Measurements from ENCODE around the gene PDZD11.
"Not testable (repeated sequence)": the region's sequence is repeated elsewhere in the genome, so short reads cannot be mapped to it uniquely, and the experiment has no call there.

Gene PDZD11

GRCh38 chrX:70289793-70290770, at the start of gene PDZD11, which contains the start of gene KIF4A:
TSS of gene PDZD11 (minus strand) at chrX:70289927. CDS start at chrX:70289341, 586 bp downstream.
TSS of gene KIF4A (plus strand) at chrX:70290104. CDS start at chrX:70290459, 355 bp downstream.
- peak; percentile 73 for DNase-seq (ENCODE audit: insufficient read length, low spot score)
- peak; percentile 98 for FAIRE-seq

GRCh38 chrX:70338290-70338689, 48.6 kb upstream of the PDZD11 start:
- no peak for DNase-seq (ENCODE audit: insufficient read length, low spot score)
- FAIRE-seq = peak; percentile 33

GRCh38 chrX:70336767-70337166, 47.0 kb upstream of the PDZD11 start:
- DNase-seq (ENCODE audit: insufficient read length, low spot score) (no peak), FAIRE-seq (peak; percentile 94)

- no peak for FAIRE-seq
- DNase-seq (ENCODE audit: insufficient read length, low spot score) = no peak
Measured at GRCh38 chrX:70332600-70332999, 42.9 kb upstream of the PDZD11 start.

GRCh38 chrX:70331161-70331560, 41.4 kb upstream of the PDZD11 start:
- DNase-seq (ENCODE audit: insufficient read length, low spot score) (no peak), FAIRE-seq (no peak)

- FAIRE-seq = peak; percentile 8
Measured at GRCh38 chrX:70324326-70324725, 34.6 kb upstream of the PDZD11 start.

GRCh38 chrX:70323628-70324027, 33.9 kb upstream of the PDZD11 start:
- FAIRE-seq; DNase-seq (ENCODE audit: insufficient read length, low spot score): not testable (repeated sequence)

More at GRCh38 chrX:70324326-70324725, 34.6 kb upstream of the PDZD11 start:
- DNase-seq (ENCODE audit: insufficient read length, low spot score) = no peak

- DNase-seq (ENCODE audit: insufficient read length, low spot score) (no peak), FAIRE-seq (no peak)
Measured at GRCh38 chrX:70322784-70323183, 33.1 kb upstream of the PDZD11 start.

- DNase-seq (ENCODE audit: insufficient read length, low spot score) (no peak), FAIRE-seq (no peak)
Measured at GRCh38 chrX:70313503-70313902, 23.8 kb upstream of the PDZD11 start.

GRCh38 chrX:70301716-70302115, 12.0 kb upstream of the PDZD11 start:
- no peak for DNase-seq (ENCODE audit: insufficient read length, low spot score)
- FAIRE-seq = no peak

- no peak for DNase-seq (ENCODE audit: insufficient read length, low spot score)
- no peak for FAIRE-seq
Measured at GRCh38 chrX:70293621-70294020, 3.9 kb upstream of the PDZD11 start.

- FAIRE-seq (peak; percentile 49), DNase-seq (ENCODE audit: insufficient read length, low spot score) (no peak)
Measured at GRCh38 chrX:70292788-70293187, 3.1 kb upstream of the PDZD11 start.

GRCh38 chrX:70289168-70289792, 447 bp downstream of the PDZD11 start:
- peak; percentile 39 for FAIRE-seq
- DNase-seq (ENCODE audit: insufficient read length, low spot score) = no peak

- no peak for DNase-seq (ENCODE audit: insufficient read length, low spot score)
- no peak for FAIRE-seq
Measured at GRCh38 chrX:70281951-70282350, 7.8 kb downstream of the PDZD11 start, which contains the start of gene RAB41. TSS of gene RAB41 (plus strand) at chrX:70282172. CDS start at chrX:70282218, 46 bp downstream.

GRCh38 chrX:70280573-70280972, 9.2 kb downstream of the PDZD11 start:
- FAIRE-seq = no peak

GRCh38 chrX:70279081-70279480, 10.6 kb downstream of the PDZD11 start:
- DNase-seq (ENCODE audit: insufficient read length, low spot score) (no peak), FAIRE-seq (no peak)

More at GRCh38 chrX:70280573-70280972, 9.2 kb downstream of the PDZD11 start:
- no peak for DNase-seq (ENCODE audit: insufficient read length, low spot score)

- FAIRE-seq; DNase-seq (ENCODE audit: insufficient read length, low spot score): not testable (repeated sequence)
Measured at GRCh38 chrX:70274029-70274428, 15.7 kb downstream of the PDZD11 start.

- FAIRE-seq (no peak), DNase-seq (ENCODE audit: insufficient read length, low spot score) (no peak)
Measured at GRCh38 chrX:70268034-70268433, 21.7 kb downstream of the PDZD11 start, which contains the start of gene ARR3. TSS of gene ARR3 (plus strand) at chrX:70268334. CDS start at chrX:70269386, 1,052 bp downstream.

GRCh38 chrX:70264784-70265183, 24.9 kb downstream of the PDZD11 start:
- DNase-seq (ENCODE audit: insufficient read length, low spot score) = no peak
- FAIRE-seq = no peak

GRCh38 chrX:70262952-70263567, 26.7 kb downstream of the PDZD11 start:
- DNase-seq (ENCODE audit: insufficient read length, low spot score) (peak; percentile 2), FAIRE-seq (no peak)

- DNase-seq (ENCODE audit: insufficient read length, low spot score) (no peak), FAIRE-seq (no peak)
Measured at GRCh38 chrX:70260104-70260503, 29.6 kb downstream of the PDZD11 start, which contains the start of gene P2RY4. TSS of gene P2RY4 (minus strand) at chrX:70260204. CDS start at chrX:70259624, 580 bp downstream.

Data from GM19239 (cell line).